ENCODE results near the gene SLIRP.

DNA sequence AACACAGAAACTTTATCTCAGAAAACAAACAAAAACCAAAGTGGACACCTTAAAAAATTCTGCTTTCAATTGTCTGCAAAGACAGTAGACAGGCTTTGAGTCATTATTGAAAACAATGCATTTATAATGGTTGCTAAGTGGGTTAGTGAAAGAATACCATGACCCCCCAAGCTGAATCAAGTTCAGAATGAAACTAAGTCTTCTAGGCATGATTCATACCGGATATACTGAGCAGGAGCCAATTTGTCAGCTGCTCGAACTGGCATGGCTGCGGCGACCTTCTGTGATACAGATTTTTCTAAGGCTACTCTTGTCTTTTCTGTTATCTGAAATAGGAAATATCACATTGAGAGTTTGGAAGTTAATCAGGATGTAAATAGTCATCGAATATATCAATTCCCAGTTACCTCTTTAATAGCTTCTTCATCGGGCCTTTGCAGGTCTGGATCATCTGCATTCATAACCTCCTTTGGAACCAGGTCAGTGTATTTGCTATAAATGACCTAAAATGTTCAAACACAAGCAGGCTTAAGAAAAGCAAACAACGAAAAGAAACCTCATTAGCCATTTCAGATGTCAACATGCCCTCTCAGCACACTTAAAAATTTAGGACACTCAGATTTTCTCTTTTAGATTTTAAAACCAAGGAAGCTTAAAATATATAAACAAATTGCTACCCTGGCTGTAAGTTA lies 30.8 kb downstream of the SLIRP start:
- no peak for TF ChIP-seq POLR2A (IDR thresholded peaks at IDR 0.05; ENCODE audit: borderline replicate concordance, extremely low read depth, insufficient read depth, insufficient read length)
- no peak for TF ChIP-seq EZH2 (IDR thresholded peaks at IDR 0.05)
- TF ChIP-seq, protein P1, sequence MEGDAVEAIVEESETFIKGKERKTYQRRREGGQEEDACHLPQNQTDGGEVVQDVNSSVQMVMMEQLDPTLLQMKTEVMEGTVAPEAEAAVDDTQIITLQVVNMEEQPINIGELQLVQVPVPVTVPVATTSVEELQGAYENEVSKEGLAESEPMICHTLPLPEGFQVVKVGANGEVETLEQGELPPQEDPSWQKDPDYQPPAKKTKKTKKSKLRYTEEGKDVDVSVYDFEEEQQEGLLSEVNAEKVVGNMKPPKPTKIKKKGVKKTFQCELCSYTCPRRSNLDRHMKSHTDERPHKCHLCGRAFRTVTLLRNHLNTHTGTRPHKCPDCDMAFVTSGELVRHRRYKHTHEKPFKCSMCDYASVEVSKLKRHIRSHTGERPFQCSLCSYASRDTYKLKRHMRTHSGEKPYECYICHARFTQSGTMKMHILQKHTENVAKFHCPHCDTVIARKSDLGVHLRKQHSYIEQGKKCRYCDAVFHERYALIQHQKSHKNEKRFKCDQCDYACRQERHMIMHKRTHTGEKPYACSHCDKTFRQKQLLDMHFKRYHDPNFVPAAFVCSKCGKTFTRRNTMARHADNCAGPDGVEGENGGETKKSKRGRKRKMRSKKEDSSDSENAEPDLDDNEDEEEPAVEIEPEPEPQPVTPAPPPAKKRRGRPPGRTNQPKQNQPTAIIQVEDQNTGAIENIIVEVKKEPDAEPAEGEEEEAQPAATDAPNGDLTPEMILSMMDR (IDR thresholded peaks at IDR 0.05 in 2 of 3, conservative IDR thresholded peaks at IDR 0.05 in 1 of 3; ENCODE audit: borderline replicate concordance in 1 of 3, insufficient read depth in 1 of 3, low read depth in 2 of 3, low read length in 2 of 3) = no peak
- no peak for TF ChIP-seq ZFX (IDR thresholded peaks at IDR 0.05)

All from HCT116 (cell line).